ENCODE results near the gene ELP4.

- TF ChIP-seq POLR2A (IDR thresholded peaks at IDR 0.05; ENCODE audit: low read depth, low read length) (no peak), PAX5 (IDR thresholded peaks at IDR 0.05; ENCODE audit: insufficient read depth, low read length, severe bottlenecking) (no peak), POU2F2 (IDR thresholded peaks at IDR 0.05; ENCODE audit: low read depth, low read length) (no peak)
These were observed 46.4 kb downstream of the ELP4 start for GRCh38 chr11:31555938-31556337.
